Type B pancreatic cell (in vitro differentiated cells): ENCODE results near the gene ZNF263. TPM values are rescaled to one million over a fixed set of nuclear protein-coding genes. Genes with fewer than 3 reads are reported as not detected.

Experiments
- DNase-seq: peaks from one replicate; pipeline ENCODE4 v3.0.0; 2021; ENCODE audit warnings: mixed read lengths; ENCODE audit not compliant: unreplicated experiment; ENCODE audit errors: extremely low spot score
- H3K27ac Mint-ChIP-seq: 2 replicates; pipeline ENCODE4 v1.8.0; 2021; ENCODE audit warnings: mild to moderate bottlenecking, mixed read lengths
- H3K27me3 Mint-ChIP-seq: 2 replicates; pipeline ENCODE4 v1.8.0; 2021; ENCODE audit warnings: mixed read lengths
- H3K36me3 Mint-ChIP-seq: 2 replicates; pipeline ENCODE4 v1.8.0; 2021; ENCODE audit warnings: mixed read lengths
- H3K4me1 Mint-ChIP-seq: one replicate; pipeline ENCODE4 v1.8.0; 2021; ENCODE audit warnings: mixed read lengths; ENCODE audit not compliant: unreplicated experiment
- H3K4me3 Mint-ChIP-seq: 2 replicates; pipeline ENCODE4 v1.8.0; 2021; ENCODE audit warnings: mild to moderate bottlenecking, mixed read lengths
- H3K9me3 Mint-ChIP-seq: 2 replicates; pipeline ENCODE4 v1.8.0; 2021; ENCODE audit warnings: mixed read lengths
- total RNA-seq: library from RNA; stranded (reverse); gene quantifications from 2 replicates; pipeline ENCODE4 v1.2.1, GENCODE V29; 2021; ENCODE audit warnings: low replicate concordance
- TF ChIP-seq, protein P1 (sequence below): fragments of 200-600 bp; sonication (generic); conservative IDR thresholded peaks from 2 replicates; pipeline ENCODE4 v1.5.0; 2021; ENCODE audit warnings: antibody characterized with exemption, mild to moderate bottlenecking

The ZNF263 gene
- total RNA-seq, 1 donor from 2014 or later = 27.7 TPM

DNA sequence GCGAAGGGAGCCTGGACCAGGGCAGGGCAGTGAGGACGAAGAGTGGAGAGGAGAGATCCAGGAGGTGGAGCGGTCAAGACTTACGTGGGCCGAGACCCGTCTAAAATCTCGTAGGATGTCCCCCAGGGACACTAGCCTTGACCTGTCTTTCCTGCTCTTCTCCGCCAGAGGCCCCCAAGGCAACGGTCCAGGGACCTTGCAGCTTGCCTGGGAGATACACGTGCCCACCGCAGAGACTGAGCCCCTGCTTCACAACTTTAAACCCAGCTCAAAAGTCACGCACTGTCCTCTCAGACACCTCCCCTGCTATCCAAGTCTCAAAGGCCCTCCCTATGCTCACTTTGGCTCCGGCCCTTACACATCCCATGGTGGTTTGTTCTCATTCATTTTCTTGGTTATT is 12.5 kb downstream of the ZNF263 start:
- no peak for DNase-seq
- H3K27ac Mint-ChIP-seq = no peak overlapping the region
- H3K4me3 Mint-ChIP-seq = no peak overlapping the region
- TF ChIP-seq, protein P1, sequence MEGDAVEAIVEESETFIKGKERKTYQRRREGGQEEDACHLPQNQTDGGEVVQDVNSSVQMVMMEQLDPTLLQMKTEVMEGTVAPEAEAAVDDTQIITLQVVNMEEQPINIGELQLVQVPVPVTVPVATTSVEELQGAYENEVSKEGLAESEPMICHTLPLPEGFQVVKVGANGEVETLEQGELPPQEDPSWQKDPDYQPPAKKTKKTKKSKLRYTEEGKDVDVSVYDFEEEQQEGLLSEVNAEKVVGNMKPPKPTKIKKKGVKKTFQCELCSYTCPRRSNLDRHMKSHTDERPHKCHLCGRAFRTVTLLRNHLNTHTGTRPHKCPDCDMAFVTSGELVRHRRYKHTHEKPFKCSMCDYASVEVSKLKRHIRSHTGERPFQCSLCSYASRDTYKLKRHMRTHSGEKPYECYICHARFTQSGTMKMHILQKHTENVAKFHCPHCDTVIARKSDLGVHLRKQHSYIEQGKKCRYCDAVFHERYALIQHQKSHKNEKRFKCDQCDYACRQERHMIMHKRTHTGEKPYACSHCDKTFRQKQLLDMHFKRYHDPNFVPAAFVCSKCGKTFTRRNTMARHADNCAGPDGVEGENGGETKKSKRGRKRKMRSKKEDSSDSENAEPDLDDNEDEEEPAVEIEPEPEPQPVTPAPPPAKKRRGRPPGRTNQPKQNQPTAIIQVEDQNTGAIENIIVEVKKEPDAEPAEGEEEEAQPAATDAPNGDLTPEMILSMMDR = no peak
- no peaks in the 10 kb centered on the region for H3K4me1 Mint-ChIP-seq
- H3K36me3 Mint-ChIP-seq = peaks cover 79% of the 10 kb centered on the region
- H3K9me3 Mint-ChIP-seq = peaks cover 33% of the 10 kb centered on the region
- H3K27me3 Mint-ChIP-seq = no peaks in the 10 kb centered on the region

DNA sequence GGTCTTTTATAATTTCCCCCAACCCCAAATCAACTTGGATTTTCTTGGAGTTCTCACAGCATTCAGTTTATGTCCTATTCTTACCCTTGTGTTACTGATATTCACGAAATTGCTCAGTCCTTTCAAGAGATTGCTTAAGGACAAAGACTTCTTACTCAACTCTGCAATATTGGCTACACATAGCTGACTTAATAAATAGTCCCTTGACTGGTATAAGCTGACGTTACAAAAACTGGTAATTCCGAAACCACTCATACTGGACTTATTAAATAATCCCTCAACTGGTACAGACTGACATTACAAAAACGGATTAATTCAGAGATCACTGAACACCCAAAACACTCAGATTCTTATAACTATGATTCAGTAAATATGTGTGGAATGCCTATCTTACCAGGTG is 21.1 kb downstream of the ZNF263 start:
- no peaks in the 10 kb centered on the region for H3K27me3 Mint-ChIP-seq
- peak overlapping the region; percentile 89 for H3K4me3 Mint-ChIP-seq
- H3K9me3 Mint-ChIP-seq = peaks cover 24% of the 10 kb centered on the region
- peak overlapping the region; percentile 87 for H3K27ac Mint-ChIP-seq
- peaks cover 54% of the 10 kb centered on the region for H3K36me3 Mint-ChIP-seq
- peaks cover 5% of the 10 kb centered on the region for H3K4me1 Mint-ChIP-seq
- TF ChIP-seq, protein P1 = no peak
- no peak for DNase-seq

DNA sequence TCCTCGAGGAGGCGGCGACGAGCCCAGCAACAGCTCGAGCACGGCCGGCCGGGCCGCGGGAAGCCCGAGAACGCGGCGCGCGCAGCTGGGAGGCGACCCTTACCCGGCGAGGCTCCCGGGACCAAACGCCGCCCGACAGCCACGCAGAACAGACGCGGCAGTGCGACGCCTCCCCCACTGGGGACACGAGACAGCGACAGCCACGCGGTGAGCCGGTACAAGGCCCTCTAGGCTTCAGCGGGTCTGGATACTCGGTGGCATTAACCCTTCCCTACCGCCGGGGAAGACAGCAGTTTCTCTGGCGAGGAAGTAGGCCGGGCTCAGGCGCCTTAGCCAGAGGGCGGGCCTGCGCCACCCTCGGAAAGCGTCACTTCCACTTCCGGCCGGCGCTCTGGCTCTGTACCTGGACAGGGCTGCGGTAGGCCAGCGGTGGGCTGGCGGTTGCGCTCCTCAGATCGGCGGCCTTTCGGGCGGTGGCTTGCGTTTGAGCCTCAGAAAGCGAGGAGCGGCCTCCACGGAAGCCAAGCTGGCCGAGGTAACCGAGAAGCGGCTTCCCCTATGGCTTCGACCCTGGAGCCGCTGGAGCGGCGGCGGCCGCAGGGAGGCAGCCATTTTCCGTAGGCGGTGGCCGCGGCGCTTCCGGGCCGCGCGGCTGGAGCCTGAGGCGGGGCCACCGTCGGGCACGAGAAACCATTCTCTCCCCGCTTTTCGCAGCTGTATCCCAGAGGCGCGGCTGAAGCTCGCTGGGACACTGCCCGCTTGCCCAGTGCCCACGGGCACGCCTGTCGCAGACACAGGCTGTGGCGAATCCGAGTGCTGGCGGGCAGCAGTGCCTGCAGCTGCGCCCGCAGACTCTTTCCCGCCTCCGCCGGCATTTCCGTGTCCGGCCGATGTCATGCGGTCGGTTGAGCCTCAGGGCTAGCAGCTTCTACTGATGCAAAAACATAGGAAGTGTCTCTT is 22.1 kb downstream of the ZNF263 start, which contains the start of the genes TIGD7 and ZNF75A:
TSS of gene TIGD7 (minus strand) at position 322 of the 960 bp plus-strand sequence. CDS start 4,816 bp downstream, outside the sequence.
TSS of gene ZNF75A (plus strand) at position 389 of the 960 bp plus-strand sequence. CDS start 2,932 bp downstream, outside the sequence.
- Mint-ChIP-seq H3K4me3 (peak within 1 kb of the TSS; percentile 89), H3K4me1 (peaks cover 5% of the 10 kb centered on the region), H3K27me3 (no peaks in the 10 kb centered on the region), H3K36me3 (peaks cover 50% of the 10 kb centered on the region), H3K27ac (peak within 1 kb of the TSS; percentile 87), H3K9me3 (peaks cover 22% of the 10 kb centered on the region)
- TF ChIP-seq, protein P1 = peak; percentile 42
- peak; percentile 90 for DNase-seq

DNA sequence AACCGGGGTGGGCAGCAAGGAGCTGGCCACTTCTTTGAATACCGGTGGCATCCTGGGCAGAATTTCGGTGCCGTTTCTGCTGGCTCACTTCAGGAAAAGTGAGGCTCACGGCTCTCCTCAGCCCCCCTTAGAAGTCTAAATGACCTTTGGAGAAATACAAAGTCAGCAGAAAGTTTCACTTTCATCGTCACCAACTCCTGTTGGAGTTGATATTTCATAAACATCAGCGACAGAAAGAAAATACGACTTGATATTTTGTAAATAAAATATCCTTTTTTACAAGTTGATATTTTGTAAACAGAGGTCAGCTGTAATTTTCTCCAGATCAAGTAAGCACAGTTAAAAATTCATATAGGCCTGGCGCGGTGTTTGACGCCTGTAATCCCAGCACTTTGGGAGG is 22.8 kb downstream of the ZNF263 start:
- Mint-ChIP-seq H3K27me3 (no peaks in the 10 kb centered on the region), H3K4me1 (peaks cover 5% of the 10 kb centered on the region), H3K9me3 (peaks cover 19% of the 10 kb centered on the region), H3K4me3 (peak overlapping the region; percentile 89), H3K27ac (peak overlapping the region; percentile 87), H3K36me3 (peaks cover 50% of the 10 kb centered on the region)
- DNase-seq = no peak
- TF ChIP-seq, protein P1 = no peak

DNA sequence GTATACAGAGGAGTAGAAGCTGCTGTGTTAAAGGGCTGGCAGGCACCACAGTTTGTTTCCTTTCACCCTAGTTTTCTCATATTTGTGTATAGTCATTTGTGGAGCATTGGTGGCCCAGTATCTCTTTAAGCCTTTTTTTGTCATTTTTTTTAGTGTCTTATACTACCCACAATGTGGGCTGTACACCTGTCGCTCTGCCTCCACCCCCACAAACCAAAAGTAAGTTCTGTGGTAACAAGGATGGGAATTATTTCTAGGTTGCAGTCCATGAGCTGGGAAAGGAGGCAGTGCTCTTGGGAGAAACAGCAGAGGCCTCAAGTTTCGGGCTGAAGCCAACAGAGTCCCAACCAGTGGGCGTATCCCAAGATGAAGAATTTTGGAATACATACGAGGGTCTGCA is 28.2 kb downstream of the ZNF263 start:
- peaks cover 38% of the 10 kb centered on the region for H3K9me3 Mint-ChIP-seq
- no peaks in the 10 kb centered on the region for H3K4me1 Mint-ChIP-seq
- TF ChIP-seq, protein P1 = no peak
- H3K27ac Mint-ChIP-seq = no peak overlapping the region
- H3K4me3 Mint-ChIP-seq = no peak overlapping the region
- H3K36me3 Mint-ChIP-seq = peaks cover 86% of the 10 kb centered on the region
- DNase-seq = no peak
- H3K27me3 Mint-ChIP-seq = no peaks in the 10 kb centered on the region
